H1 (cell line): ENCODE results near the gene E2F1. TPM values are rescaled to one million over a fixed set of nuclear protein-coding genes. Genes with fewer than 3 reads are reported as not detected.

Experiments used
- CTCF ChIA-PET: fragments of 300-600 bp; sonication (Branson Sonifier 250); formaldehyde crosslinking; loops from one replicate; lab custom pipeline; 2021; ENCODE audit not compliant: partially characterized antibody; lab: Charles Lee
- POLR2A ChIA-PET: fragments of 300-600 bp; sonication (Branson Sonifier 250); formaldehyde crosslinking; loops from one replicate; lab custom pipeline; 2021; ENCODE audit warnings: inconsistent platforms; ENCODE audit not compliant: partially characterized antibody; lab: Charles Lee
- DNase-seq, 2 experiments: peaks; one replicate each; pipeline versions ENCODE4 v3.0.0 to v3.0.0-alpha.2; 2010 to 2022; ENCODE audit warnings: low spot score in 2 of 2, low read depth in 1 of 2, mixed read lengths in 1 of 2
- FAIRE-seq: peaks from 2 replicates; lab custom pipeline; 2011; peaks lifted over from hg19 to GRCh38; lab: Jason Lieb, UNC
- H2AFZ ChIP-seq: 2 replicates; pipeline ENCODE4 v1.8.1; 2012; ENCODE audit warnings: low read length, inconsistent platforms
- H2AK5ac ChIP-seq: 2 replicates; pipeline ENCODE4 v1.6.1; 2013; ENCODE audit warnings: low read depth, low read length
- H2BK120ac ChIP-seq: replicated peaks from 2 replicates; pipeline ENCODE3; 2013; ENCODE audit warnings: low read depth, low read length, inconsistent platforms
- H2BK12ac ChIP-seq: 2 replicates; pipeline ENCODE4 v1.6.1; 2013; ENCODE audit warnings: low read depth, low read length
- H2BK15ac ChIP-seq: 2 replicates; pipeline ENCODE4 v1.6.1; 2013; ENCODE audit warnings: low read length
- H2BK20ac ChIP-seq: 2 replicates; pipeline ENCODE4 v1.6.1; 2013; ENCODE audit warnings: low read length
- H2BK5ac ChIP-seq: 2 replicates; pipeline ENCODE4 v1.6.1; 2013; ENCODE audit warnings: low read depth, low read length
- H3K14ac ChIP-seq: 2 replicates; pipeline ENCODE4 v1.6.1; 2013; ENCODE audit warnings: inconsistent platforms; ENCODE audit not compliant: insufficient read length
- H3K18ac ChIP-seq: 2 replicates; pipeline ENCODE4 v1.6.1; 2013; ENCODE audit warnings: low read length; ENCODE audit errors: extremely low read depth
- H3K23ac ChIP-seq: 2 replicates; pipeline ENCODE4 v1.6.1; 2013; ENCODE audit warnings: inconsistent platforms; ENCODE audit not compliant: insufficient read length
- H3K23me2 ChIP-seq: 2 replicates; pipeline ENCODE4 v1.6.1; 2013; ENCODE audit warnings: low read depth, low read length
- H3K27ac ChIP-seq: 2 replicates; pipeline ENCODE4 v1.6.1; 2011; ENCODE audit warnings: low read depth, low read length, inconsistent platforms
- H3K27me3 ChIP-seq, 4 experiments: replicated peaks in 1 of 4; 1 replicate in 1 of 4; 2 replicates in 3 of 4; pipeline versions ENCODE4 v1.6.1 to v1.8.1; 2011 to 2013; ENCODE audit warnings: low read length in 3 of 4, mild to moderate bottlenecking in 3 of 4, inconsistent platforms in 2 of 4, mixed read lengths in 2 of 4, moderate library complexity in 1 of 4; ENCODE audit not compliant: control insufficient read depth in 3 of 4, insufficient read depth in 3 of 4; ENCODE audit errors: extremely low read depth in 1 of 4
- H3K36me3 ChIP-seq, 4 experiments: 2 replicates each; pipeline versions ENCODE4 v1.6.1 to v1.8.1; 2011 to 2013; ENCODE audit warnings: mild to moderate bottlenecking in 4 of 4, low read length in 3 of 4, moderate library complexity in 2 of 4, control low read depth in 1 of 4, inconsistent platforms in 1 of 4; ENCODE audit not compliant: insufficient read depth in 4 of 4, control insufficient read depth in 2 of 4
- H3K4ac ChIP-seq: replicated peaks from 2 replicates; pipeline ENCODE3; 2013; ENCODE audit warnings: low read length, low read depth, mixed read lengths, inconsistent platforms; ENCODE audit not compliant: insufficient read length
- H3K4me1 ChIP-seq, 4 experiments: replicated peaks in 1 of 4; 1 replicate in 1 of 4; 2 replicates in 3 of 4; pipeline versions ENCODE4 v1.6.1 to v1.8.1; 2011 to 2013; ENCODE audit warnings: low read length in 3 of 4, inconsistent platforms in 2 of 4, mixed read lengths in 1 of 4; ENCODE audit not compliant: insufficient read depth in 4 of 4, control insufficient read depth in 3 of 4
- H3K4me2 ChIP-seq, 2 experiments: 2 replicates each; pipeline versions ENCODE4 v1.6.1 to v1.8.1; 2011 to 2013; ENCODE audit warnings: low read depth in 2 of 2, low read length in 2 of 2, control low read depth in 1 of 2, inconsistent platforms in 1 of 2, mild to moderate bottlenecking in 1 of 2; ENCODE audit not compliant: insufficient read depth in 1 of 2
- H3K4me3 ChIP-seq, 4 experiments: fragments of 200-600, 300-600 bp in 1 of 4; sonication (generic), shearing (Covaris generic), sonication (Bioruptor Twin) in 1 of 4; 2 replicates each; pipeline versions ENCODE4 v1.5.1 to v1.8.1; 2011 to 2016; ENCODE audit warnings: low read length in 4 of 4, low read depth in 3 of 4, control low read depth in 2 of 4, inconsistent platforms in 2 of 4, mild to moderate bottlenecking in 2 of 4, mixed read lengths in 1 of 4, moderate library complexity in 1 of 4; ENCODE audit not compliant: insufficient read depth in 2 of 4; ENCODE audit errors: extremely low read depth in 1 of 4
- H3K56ac ChIP-seq: replicated peaks from 2 replicates; pipeline ENCODE3; 2013; ENCODE audit warnings: low read depth, mild to moderate bottlenecking, mixed read lengths, low read length, inconsistent platforms; ENCODE audit not compliant: insufficient read length
- H3K79me1 ChIP-seq: 2 replicates; pipeline ENCODE4 v1.6.1; 2013; ENCODE audit warnings: low read depth, low read length, control low read depth
- H3K79me2 ChIP-seq, 2 experiments: 2 replicates each; pipeline versions ENCODE4 v1.6.1 to v1.8.1; 2012 to 2013; ENCODE audit warnings: low read length in 2 of 2, mild to moderate bottlenecking in 2 of 2, inconsistent platforms in 1 of 2; ENCODE audit not compliant: insufficient read depth in 2 of 2, control insufficient read depth in 1 of 2
- H3K9ac ChIP-seq, 4 experiments: replicated peaks in 1 of 4; 1 replicate in 1 of 4; 2 replicates in 3 of 4; pipeline versions ENCODE4 v1.6.1 to v1.8.1; 2011 to 2013; ENCODE audit warnings: low read depth in 3 of 4, low read length in 3 of 4, control low read depth in 2 of 4, mild to moderate bottlenecking in 2 of 4, moderate library complexity in 2 of 4, inconsistent platforms in 1 of 4; ENCODE audit errors: extremely low read depth in 1 of 4
- H3K9me3 ChIP-seq, 2 experiments: 2 replicates each; pipeline versions ENCODE4 v1.6.1 to v1.8.1; 2012 to 2013; ENCODE audit warnings: mild to moderate bottlenecking in 2 of 2, moderate library complexity in 2 of 2, control low read depth in 1 of 2, inconsistent platforms in 1 of 2, low read depth in 1 of 2, low read length in 1 of 2, mixed read lengths in 1 of 2; ENCODE audit not compliant: insufficient read depth in 2 of 2
- H4K20me1 ChIP-seq, 2 experiments: replicated peaks in 1 of 2; 2 replicates each; pipeline versions ENCODE3 to v1.8.1; 2011 to 2013; ENCODE audit warnings: inconsistent platforms in 2 of 2, low read length in 2 of 2, mild to moderate bottlenecking in 1 of 2; ENCODE audit not compliant: insufficient read depth in 2 of 2, control insufficient read depth in 1 of 2
- H4K5ac ChIP-seq: 2 replicates; pipeline ENCODE4 v1.6.1; 2013; ENCODE audit warnings: low read length, low read depth, mixed read lengths, inconsistent platforms; ENCODE audit not compliant: insufficient read length
- H4K8ac ChIP-seq: 2 replicates; pipeline ENCODE4 v1.8.0; 2013; ENCODE audit warnings: mild to moderate bottlenecking, moderate library complexity, low read length, inconsistent platforms; ENCODE audit not compliant: insufficient read depth; ENCODE audit errors: extremely low read depth
- H4K91ac ChIP-seq: replicated peaks from 2 replicates; pipeline ENCODE3; 2013; ENCODE audit warnings: low read length, mixed read lengths, inconsistent platforms; ENCODE audit not compliant: insufficient read length
- E2F6 ChIP-seq: IDR thresholded peaks from 2 replicates; pipeline ENCODE4 v1.6.1; 2012; ENCODE audit warnings: inconsistent platforms
- GABPA ChIP-seq: IDR thresholded peaks from 2 replicates; pipeline ENCODE4 v1.6.1; 2011; ENCODE audit warnings: mild to moderate bottlenecking, low read length, moderate library complexity, borderline replicate concordance; ENCODE audit not compliant: insufficient read depth
- SIRT6 ChIP-seq: IDR thresholded peaks from one replicate; pipeline ENCODE4 v1.7.1; 2012; ENCODE audit warnings: low read length, inconsistent platforms
- WGBS, 2 experiments: shearing (Covaris generic) in 1 of 2; methylation state at CpG; one replicate each; pipeline versions ENCODE4 v1.1.6 to v1.1.7; 2013 to 2015; ENCODE audit warnings: low lambda C conversion rate in 2 of 2, mixed read lengths in 2 of 2, inconsistent platforms in 1 of 2, low coverage in 1 of 2, missing lambda C conversion rate in 1 of 2; ENCODE audit not compliant: insufficient replicate concordance in 2 of 2, insufficient coverage in 1 of 2, insufficient read length in 1 of 2; ENCODE audit errors: extremely low coverage in 1 of 2, missing lambda C conversion rate in 1 of 2; 5-methylcytosine and 5-hydroxymethylcytosine counted together
- polyA plus RNA-seq, 7 experiments: library from polyadenylated mRNA; depleted of rRNA in 3 of 7; stranded (reverse) in 5 of 7; unstranded in 2 of 7; fragments of >200 nt in 5 of 7; fragments of 200-250 nt in 2 of 7; gene quantifications; 1 replicate in 5 of 7; 2 replicates in 1 of 7; 4 replicates in 1 of 7; pipeline versions ENCODE4 v1.2.1 to v1.2.3, GENCODE V29; 2011 to 2013; ENCODE audit warnings: missing spikeins in 2 of 7, mixed read lengths in 2 of 7
- total RNA-seq: library from RNA; stranded (reverse); fragmentation: NEBNext Ultra II Directional; extraction: Animal tissue kit (Norgen Biotek cat#: 25700); gene quantifications from 2 replicates; pipeline ENCODE4 v1.2.1, GENCODE V29; 2021

Gene E2F1
- total and polyA plus RNA-seq, 2 of the 8 experiments (the other 6 are each of a cell fraction or from before 2014, with no cell fraction given), result 33.4 to 35.8 TPM

- no peak for TF ChIP-seq SIRT6
- no peak for TF ChIP-seq GABPA
- no peak for TF ChIP-seq E2F6
- CTCF ChIA-PET, result interaction anchor here (1.8 kb wide), 1 partner anchor 22 kb away, joined by 6 read pairs; no protein-coding TSS in a partner anchor
- Histone ChIP-seq H3K4me2 (no peak overlapping the region), H2BK12ac (no peak overlapping the region), H3K79me2 (no peaks in the 10 kb centered on the region), H2AFZ (no peak overlapping the region), H4K20me1 (peaks cover 0 to 4% of the 10 kb centered on the region in 2 experiments), H3K4me3 (no peak overlapping the region), H3K23ac (no peak overlapping the region), H3K36me3 (peaks cover 0 to 14% (median 0%) of the 10 kb centered on the region in 4 experiments; a peak in 2 of 8 replicates), H3K27me3 (no peaks in the 10 kb centered on the region), H3K18ac (no peak overlapping the region), H2BK15ac (no peak overlapping the region), H2AK5ac (no peak overlapping the region), H3K4ac (no peak overlapping the region), H3K79me1 (no peaks in the 10 kb centered on the region), H3K27ac (no peak overlapping the region), H3K9me3 (no peaks in the 10 kb centered on the region), H3K56ac (no peak overlapping the region), H3K9ac (no peak overlapping the region), H3K23me2 (peaks cover 2% of the 10 kb centered on the region; the same call in 1 of the 2 replicates), H2BK20ac (no peak overlapping the region), H4K91ac (no peak overlapping the region), H2BK120ac (no peak overlapping the region), H3K14ac (no peak overlapping the region), H2BK5ac (no peak overlapping the region), H4K5ac (no peak overlapping the region), H4K8ac (no peak overlapping the region), H3K4me1 (no peaks in the 10 kb centered on the region; a peak in 1 of 7 replicates)
- 77% methylated on average over 5 of the region's 5 CpGs; no CpG with 5 or more reads in 1 of the 2 experiments for WGBS, 2 experiments
- POLR2A ChIA-PET, result no interaction called here
- DNase-seq (no peak), FAIRE-seq (no peak)
These were observed 40.0 kb downstream of the E2F1 start for GRCh38 chr20:33646191-33646590.
